Activated T-cell treated with anti-CD3 and anti-CD28 coated beads for 24 hours (primary cell): ENCODE data around the gene KIF18A.
"Not testable (repeated sequence)": the region's sequence is repeated elsewhere in the genome, so short reads cannot be mapped to it uniquely, and the experiment has no call there.

Experiments
- DNase-seq: peaks from one replicate; pipeline ENCODE4 v3.0.0-alpha.2; 2020; ENCODE audit warnings: low read depth

Gene KIF18A

DNA sequence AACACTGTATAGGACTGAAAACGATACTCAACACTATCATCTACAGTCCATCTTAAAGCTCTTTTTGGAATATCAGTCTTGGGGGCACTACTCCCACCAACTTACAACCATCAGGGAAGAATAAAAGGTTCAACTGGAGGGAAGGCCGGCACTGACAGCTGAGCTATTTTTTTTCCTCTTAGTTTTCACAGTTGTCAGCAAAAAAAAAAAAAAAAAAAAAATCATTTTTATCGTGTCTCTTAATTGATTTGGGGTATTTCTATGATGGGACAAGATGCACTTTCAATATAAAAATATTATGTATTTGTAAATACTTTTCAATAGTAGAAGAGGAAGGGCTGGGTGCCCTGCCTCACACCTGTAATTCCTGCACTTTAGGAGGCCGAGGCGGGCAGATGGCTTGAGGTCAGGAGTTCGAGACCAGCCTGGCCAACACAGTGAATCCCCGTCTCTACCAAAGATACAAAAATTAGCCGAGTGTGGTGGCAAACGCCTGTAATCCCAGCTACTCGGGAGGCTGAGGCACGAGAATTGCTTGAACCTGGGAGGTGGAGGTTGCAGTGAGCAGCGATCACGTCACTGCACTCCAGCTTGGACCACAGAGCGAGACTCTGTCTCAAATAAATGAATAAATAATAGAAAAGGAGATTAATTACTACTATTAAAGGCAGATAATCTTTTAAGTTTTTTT, 1.5 kb downstream of the KIF18A start:
- DNase-seq: no peak

DNA sequence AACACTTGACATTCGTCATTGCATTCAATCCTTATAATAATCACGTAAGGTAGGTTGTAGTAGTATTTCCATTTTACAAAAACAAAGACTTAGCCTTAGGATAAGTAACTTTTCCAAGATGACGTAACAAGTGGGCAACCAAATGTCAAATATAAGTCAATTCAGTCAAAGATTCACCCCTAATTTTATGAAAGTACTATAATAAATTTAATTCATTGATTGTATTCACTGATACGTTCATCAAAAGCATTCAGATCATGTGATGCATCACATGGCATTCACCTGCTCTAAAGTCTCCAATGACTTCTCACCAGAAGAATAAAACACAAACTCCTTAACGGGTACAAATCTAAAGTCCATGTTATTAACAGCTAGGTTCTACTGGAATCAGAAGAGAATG, 2.1 kb downstream of the KIF18A start:
- DNase-seq: no peak

DNA sequence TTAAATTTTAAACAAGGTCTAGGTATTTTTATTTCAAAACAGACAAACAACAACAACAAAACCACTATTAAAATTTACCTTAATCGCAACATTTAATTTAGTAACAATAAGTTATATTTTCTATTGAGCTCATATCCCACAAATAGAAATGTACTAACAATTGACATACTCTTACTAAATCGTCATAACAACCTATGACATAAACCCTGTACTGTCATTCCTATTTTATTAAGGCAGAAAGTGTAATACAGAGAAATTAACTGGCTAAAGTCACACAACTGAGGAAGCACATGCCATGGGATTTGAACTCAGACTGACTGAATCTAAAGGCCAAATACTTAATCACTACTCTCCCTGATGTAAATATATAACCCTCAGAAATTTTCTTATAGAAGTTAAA, 3.0 kb downstream of the KIF18A start:
- DNase-seq: no peak

GRCh38 chr11:28104425-28104824, 3.5 kb downstream of the KIF18A start:
- DNase-seq: no peak

- DNase-seq: not testable (repeated sequence)
Measured at GRCh38 chr11:28102300-28102699, 5.7 kb downstream of the KIF18A start.

DNA sequence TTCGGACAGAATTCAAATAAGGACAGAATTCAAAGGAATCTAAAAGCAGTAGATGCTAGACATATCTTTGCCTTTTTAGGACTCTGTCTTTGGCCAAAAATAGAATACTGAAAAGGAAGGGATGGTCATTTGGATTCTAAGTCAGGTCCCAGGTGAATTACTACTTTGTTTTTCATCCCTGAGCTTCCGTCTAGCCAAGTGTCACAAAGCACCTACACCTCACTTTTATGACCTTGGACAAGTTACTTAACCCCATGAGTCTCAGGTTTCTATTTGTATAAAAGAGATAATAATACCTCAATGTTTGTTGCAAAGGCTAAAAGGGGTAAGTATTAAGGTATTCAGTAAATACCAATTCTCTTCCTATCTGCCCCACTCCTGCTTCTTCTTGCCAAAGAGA, 7.3 kb downstream of the KIF18A start:
- DNase-seq: no peak

- no peak for DNase-seq
Measured at GRCh38 chr11:28099715-28100114, 8.2 kb downstream of the KIF18A start.

GRCh38 chr11:28098257-28098656, 9.7 kb downstream of the KIF18A start:
- no peak for DNase-seq

GRCh38 chr11:28092786-28093185, 15.2 kb downstream of the KIF18A start:
- no peak for DNase-seq

GRCh38 chr11:28090052-28090749, 17.8 kb downstream of the KIF18A start:
- no peak for DNase-seq

- no peak for DNase-seq
Measured at GRCh38 chr11:28089378-28089777, 18.6 kb downstream of the KIF18A start.

DNA sequence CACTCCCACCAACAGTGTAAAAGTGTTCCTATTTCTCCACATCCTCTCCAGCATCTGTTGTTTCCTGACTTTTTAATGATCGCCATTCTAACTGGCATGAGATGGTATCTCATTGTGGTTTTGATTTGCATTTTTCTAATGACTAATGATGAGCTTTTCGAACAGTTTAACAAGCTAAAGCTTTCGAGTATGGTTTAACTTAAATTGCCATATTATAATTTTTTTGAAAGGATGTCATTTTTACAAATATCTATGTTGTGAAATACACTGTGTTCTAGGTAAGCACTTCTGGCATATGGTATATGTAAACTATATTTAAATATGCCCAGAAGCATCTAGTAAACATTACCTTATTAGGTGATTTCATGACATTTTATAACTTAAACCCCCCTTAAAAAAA, 20.3 kb downstream of the KIF18A start:
- not testable (repeated sequence) for DNase-seq

DNA sequence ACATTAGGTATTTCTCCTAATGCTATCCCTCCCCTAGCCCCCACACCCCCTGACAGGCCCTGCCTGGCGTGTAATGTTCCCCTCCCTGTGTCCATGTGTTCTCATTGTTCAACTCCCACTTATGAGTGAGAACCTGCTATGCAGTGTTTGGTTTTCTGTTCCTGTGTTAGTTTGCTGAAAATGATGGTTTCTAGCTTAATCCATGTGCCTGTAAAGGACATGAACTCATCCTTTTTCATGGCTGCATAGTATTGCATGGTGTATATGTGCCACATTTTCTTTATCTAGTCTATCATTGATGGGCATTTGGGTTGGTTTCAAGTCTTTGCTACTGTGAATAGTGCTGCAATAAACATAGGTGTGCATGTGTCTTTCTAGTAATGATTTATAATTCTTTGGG, 20.8 kb downstream of the KIF18A start:
- DNase-seq: not testable (repeated sequence)

DNA sequence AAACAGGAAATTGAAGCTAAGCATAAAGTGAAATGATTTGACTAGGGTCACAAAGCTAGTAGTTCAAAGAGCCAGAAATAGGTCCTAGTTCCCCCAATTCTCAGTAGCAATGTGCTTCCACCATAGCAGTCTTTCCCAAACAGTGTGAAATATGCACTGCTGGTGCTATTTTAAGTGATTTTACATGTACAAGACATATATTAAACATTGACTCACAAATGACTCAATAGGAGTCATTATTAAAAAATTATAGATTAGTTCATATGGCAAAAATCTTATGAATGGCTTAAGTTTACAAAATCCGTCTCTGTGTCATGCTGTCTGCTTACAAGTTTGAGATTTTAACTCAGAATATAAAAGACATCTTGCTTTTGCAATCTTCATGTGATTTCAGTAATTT, 21.4 kb downstream of the KIF18A start:
- DNase-seq: no peak

DNA sequence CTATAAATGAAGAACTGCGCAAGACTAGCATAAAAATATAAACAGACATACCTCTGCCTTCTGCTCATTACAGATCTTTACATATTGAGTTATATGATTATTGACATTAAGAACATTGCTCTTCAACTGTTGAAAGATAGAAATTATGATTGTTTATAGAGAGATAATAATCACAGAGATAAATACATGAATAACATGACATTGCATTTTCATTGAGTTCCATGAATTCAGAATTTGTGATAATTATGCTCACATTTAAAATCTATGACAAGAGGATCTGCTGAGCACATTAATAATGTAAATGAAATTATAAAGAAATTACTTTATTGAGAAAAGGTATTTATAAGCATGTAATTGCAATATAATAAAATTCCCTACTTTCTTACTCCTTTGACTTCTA, 24.8 kb downstream of the KIF18A start:
- DNase-seq: no peak

DNA sequence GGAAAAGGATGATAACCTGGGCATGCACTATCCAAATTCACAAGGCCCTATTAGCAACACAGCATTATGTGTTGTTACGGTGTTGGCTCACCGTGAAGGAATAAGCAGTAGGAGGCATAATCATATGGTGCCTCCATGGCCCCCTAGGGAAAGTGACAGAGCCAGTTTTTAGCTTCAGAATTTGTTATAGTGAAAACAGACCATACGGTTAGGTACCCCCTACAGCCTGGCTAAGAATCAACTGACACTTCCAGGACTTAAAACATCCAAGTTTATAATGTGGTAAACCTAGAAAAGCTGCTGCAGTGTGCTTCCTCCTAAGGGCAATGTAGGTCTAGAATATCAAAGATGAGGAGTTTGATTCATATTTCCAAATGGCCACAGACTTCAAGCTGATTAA, 30.4 kb downstream of the KIF18A start:
- DNase-seq: no peak

DNA sequence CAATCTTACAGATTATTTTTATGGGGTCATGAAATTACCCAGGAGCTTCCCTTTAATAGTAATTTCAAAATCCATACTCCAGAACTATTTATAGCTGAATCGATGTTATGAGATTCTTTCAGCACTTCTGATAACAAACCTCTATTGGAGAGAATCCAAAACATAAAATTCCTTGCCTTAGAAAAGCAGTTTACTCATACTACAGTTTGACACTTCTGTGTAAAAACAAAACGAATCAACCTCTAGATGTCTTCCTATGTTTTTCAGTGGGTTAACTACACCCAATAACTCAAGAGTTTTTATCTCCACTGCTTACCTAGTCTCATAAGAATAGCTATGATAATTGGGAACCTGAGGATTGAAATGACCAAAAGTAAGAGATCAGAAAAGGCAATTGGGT, 35.6 kb downstream of the KIF18A start:
- DNase-seq: no peak

DNA sequence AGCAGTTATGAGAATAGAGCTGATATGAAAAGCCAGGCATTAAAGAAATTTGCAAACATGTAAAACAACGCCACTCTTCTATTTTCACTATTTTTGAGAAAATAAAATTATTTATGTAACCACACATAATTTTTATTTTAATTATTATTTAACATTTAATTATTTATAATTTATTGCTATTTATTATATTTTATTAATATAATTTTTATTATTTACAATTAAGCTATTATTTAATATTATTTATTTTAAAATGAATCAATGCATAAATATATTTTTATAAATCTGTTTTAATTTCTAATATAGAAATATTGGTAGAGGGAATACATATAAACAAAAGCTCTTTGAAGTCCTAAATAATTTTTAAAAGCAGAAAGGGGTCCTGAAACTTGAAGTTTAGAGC, 36.7 kb downstream of the KIF18A start:
- DNase-seq: no peak

DNA sequence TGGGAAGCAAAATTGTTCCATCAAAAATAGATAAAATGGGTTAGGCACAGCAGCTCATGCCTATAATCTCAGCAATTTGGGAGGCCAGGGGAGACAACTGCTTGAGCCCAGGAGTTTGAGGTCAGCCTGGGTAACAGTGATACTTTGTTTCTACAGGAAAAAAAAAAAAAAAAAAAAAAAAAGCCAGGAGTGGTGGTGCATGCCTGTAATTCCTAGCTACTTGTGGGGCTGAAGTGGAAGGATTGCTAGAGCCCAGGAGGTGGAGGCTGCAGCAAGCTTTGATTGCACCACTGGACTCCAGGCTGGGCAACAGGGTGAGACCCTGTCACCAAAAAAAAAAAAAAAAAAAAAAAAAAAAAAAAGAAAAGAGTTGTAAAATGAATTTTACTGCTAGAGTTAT, 49.6 kb downstream of the KIF18A start:
- no peak for DNase-seq

GRCh38 chr11:28054821-28055220, 53.1 kb downstream of the KIF18A start:
- DNase-seq: no peak

DNA sequence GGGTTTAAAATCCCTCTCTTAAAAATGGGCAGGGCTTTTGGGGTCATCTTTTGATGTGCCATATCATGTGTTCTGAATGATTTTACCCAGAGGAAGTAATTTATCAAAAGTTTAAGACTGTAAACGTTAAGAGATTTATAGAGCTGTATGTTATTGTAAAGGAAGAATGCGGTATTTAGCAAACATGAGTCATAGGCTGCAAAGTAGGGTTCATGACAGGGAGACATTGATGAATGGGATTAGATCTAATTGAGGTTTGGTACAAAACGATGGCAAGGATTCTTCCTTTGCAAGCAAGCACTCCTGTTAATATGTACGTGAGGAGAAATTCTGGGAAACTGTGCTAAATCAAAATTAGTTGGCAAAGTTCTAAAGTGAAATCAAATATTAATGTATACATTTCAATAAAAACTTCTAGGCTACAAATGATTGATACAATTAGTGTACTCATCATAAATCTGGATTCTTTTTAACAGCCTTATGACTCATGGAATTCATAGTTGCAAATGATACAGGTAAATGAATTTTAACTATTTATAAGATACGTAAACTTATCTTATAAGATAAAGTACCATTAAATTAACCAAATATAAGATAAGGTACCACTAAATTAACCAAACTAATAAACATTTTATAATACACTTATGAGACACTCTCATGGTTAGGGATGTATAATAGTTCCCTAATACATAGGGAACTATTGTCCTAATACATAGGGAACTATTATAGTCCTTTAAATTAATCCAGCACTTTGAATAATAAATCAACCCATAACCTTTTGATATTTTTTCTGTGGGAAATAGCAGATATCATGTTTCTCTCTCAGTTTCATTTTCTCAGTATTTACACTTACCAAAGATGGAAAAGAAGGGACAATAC, 58.4 kb downstream of the KIF18A start:
- DNase-seq: no peak

DNA sequence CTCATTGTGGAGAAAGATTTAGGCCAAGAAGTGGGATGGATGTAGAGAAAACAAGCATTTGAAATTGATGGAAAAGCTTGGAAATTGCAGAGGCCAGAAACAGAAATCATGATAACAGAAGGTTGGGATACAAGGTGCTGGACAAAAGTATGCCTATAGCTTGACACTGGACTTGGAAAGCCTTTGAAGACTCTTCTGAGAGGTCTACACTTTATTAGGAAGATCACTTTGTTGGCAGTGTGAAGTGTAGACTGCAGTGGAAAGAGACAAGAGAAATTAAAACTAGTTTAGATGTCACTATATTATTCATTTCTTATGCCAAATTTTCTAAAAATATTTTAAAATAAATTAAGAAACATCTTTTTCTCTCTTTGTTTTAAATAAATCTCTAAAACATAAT, 59.1 kb downstream of the KIF18A start:
- DNase-seq: no peak
